GM23248 (cell line): ENCODE measurements around the gene RARG. TPM values are rescaled to one million over a fixed set of nuclear protein-coding genes. Genes with fewer than 3 reads are reported as not detected.

Experiments
- DNase-seq: peaks from one replicate; pipeline ENCODE4 v3.0.0-alpha.2; 2015
- H2AFZ ChIP-seq: fragments of 200-600 bp; sonication (generic); 2 replicates; pipeline ENCODE4 v1.6.1; 2016; ENCODE audit warnings: antibody characterized with exemption
- H3F3A ChIP-seq: fragments of 200-600 bp; sonication (generic); 2 replicates; pipeline ENCODE4 v1.6.1; 2016; ENCODE audit warnings: mild to moderate bottlenecking, antibody characterized with exemption, mixed run types; ENCODE audit not compliant: insufficient read depth
- H3K27ac ChIP-seq: fragments of 200-600 bp; sonication (generic); 2 replicates; pipeline ENCODE4 v1.5.1; 2016; ENCODE audit warnings: mild to moderate bottlenecking
- H3K27me3 ChIP-seq: fragments of 200-600 bp; sonication (generic); replicated peaks from 2 replicates; pipeline ENCODE4 v1.6.1; 2016; ENCODE audit warnings: mild to moderate bottlenecking; ENCODE audit not compliant: insufficient read depth
- H3K36me3 ChIP-seq: fragments of 200-600 bp; sonication (generic); 2 replicates; pipeline ENCODE4 v1.6.1; 2016; ENCODE audit warnings: low read depth, mild to moderate bottlenecking
- H3K4me1 ChIP-seq: fragments of 200-600 bp; sonication (generic); 2 replicates; pipeline ENCODE4 v1.6.1; 2016; ENCODE audit warnings: mild to moderate bottlenecking; ENCODE audit not compliant: insufficient read depth
- H3K4me2 ChIP-seq: fragments of 200-600 bp; sonication (generic); one replicate; pipeline ENCODE4 v1.6.1; 2016; ENCODE audit warnings: mild to moderate bottlenecking; ENCODE audit not compliant: unreplicated experiment
- H3K4me3 ChIP-seq: fragments of 200-600 bp; sonication (generic); 2 replicates; pipeline ENCODE4 v1.5.1; 2016; ENCODE audit warnings: mild to moderate bottlenecking
- H3K79me2 ChIP-seq: fragments of 200-600 bp; sonication (generic); 2 replicates; pipeline ENCODE4 v1.6.1; 2016; ENCODE audit warnings: mild to moderate bottlenecking; ENCODE audit not compliant: insufficient read depth
- H3K9ac ChIP-seq: fragments of 200-600 bp; sonication (generic); 2 replicates; pipeline ENCODE4 v1.6.1; 2016; ENCODE audit warnings: mild to moderate bottlenecking
- H3K9me2 ChIP-seq: fragments of 200-600 bp; sonication (generic); 2 replicates; pipeline ENCODE4 v1.6.1; 2016; ENCODE audit warnings: mixed run types, mild to moderate bottlenecking, moderate library complexity; ENCODE audit not compliant: insufficient read depth
- H3K9me3 ChIP-seq: fragments of 200-600 bp; sonication (generic); one replicate; pipeline ENCODE4 v1.6.1; 2017; ENCODE audit warnings: low read depth
- H4K20me1 ChIP-seq: fragments of 200-600 bp; sonication (generic); 2 replicates; pipeline ENCODE4 v1.6.0; 2016; ENCODE audit not compliant: insufficient read depth
- EZH2 ChIP-seq: fragments of 200-600 bp; sonication (generic); IDR thresholded peaks from 2 replicates; pipeline ENCODE4 v1.6.1; 2018; ENCODE audit warnings: antibody characterized with exemption, mild to moderate bottlenecking; ENCODE audit not compliant: insufficient read depth, poor library complexity, severe bottlenecking
- EZH2phosphoT487 ChIP-seq: fragments of 200-600 bp; sonication (generic); IDR thresholded peaks from 2 replicates; pipeline ENCODE4 v1.6.1; 2018; ENCODE audit warnings: antibody characterized with exemption, moderate library complexity, mild to moderate bottlenecking, low read depth; ENCODE audit not compliant: insufficient read depth
- WGBS, 2 experiments: methylation state at CpG; one replicate each; pipeline ENCODE4 v1.1.6; 2015 to 2017; ENCODE audit warnings: low lambda C conversion rate in 2 of 2, low coverage in 1 of 2; ENCODE audit errors: missing lambda C conversion rate in 2 of 2; 5-methylcytosine and 5-hydroxymethylcytosine counted together
- in situ Hi-C: fragments of 300-500 bp; cut with MboI; formaldehyde crosslinking; loops from 2 replicates; pipeline ENCODE4 v1.15.0; 2020
- polyA plus RNA-seq: library from polyadenylated mRNA; unstranded; fragments of >200 nt; fragmentation: Nextera tagmentation; extraction: Ambion mirVana; gene quantifications from 2 replicates; pipeline ENCODE4 v1.2.1, GENCODE V29; 2016
- total RNA-seq: library from RNA; depleted of rRNA; stranded (reverse); fragments of >200 nt; shearing (Covaris generic); gene quantifications from 2 replicates; pipeline ENCODE4 v1.2.3, GENCODE V29; 2014

RARG gene
- total and polyA plus RNA-seq, 2 experiments from 2014 or later, result 75.3 to 116 TPM

- H3F3A ChIP-seq, result peaks cover 57% of the 10 kb centered on the region
- peak; percentile 98 for DNase-seq
- peak overlapping the region; percentile 99 for H3K27ac ChIP-seq
- 1% methylated on average over 17 to 42 of the region's 42 CpGs for WGBS, 2 experiments
- no peaks in the 10 kb centered on the region for H3K9me3 ChIP-seq
- H2AFZ ChIP-seq, result 0 out of 2 replicates have a peak overlapping the region, but pooled peaks have one; percentile 9
- in situ Hi-C loops, result no loop called here
- no peaks in the 10 kb centered on the region for H3K27me3 ChIP-seq
- H3K4me1 ChIP-seq, result peaks cover 65% of the 10 kb centered on the region
- TF ChIP-seq EZH2 (no peak), EZH2phosphoT487 (no peak)
- no peaks in the 10 kb centered on the region for H3K9me2 ChIP-seq
- H3K36me3 ChIP-seq, result no peaks in the 10 kb centered on the region
- peak overlapping the region; percentile 84 for H3K4me2 ChIP-seq
- H3K79me2 ChIP-seq, result peaks cover 38% of the 10 kb centered on the region
- H3K9ac ChIP-seq, result peak overlapping the region; percentile 88
- peak overlapping the region; percentile 87 for H3K4me3 ChIP-seq
- no peaks in the 10 kb centered on the region for H4K20me1 ChIP-seq
These were observed 11.3 kb downstream of the RARG start for GRCh38 chr12:53220694-53221202.

- H3K27ac ChIP-seq, result peak overlapping the region; percentile 99
- 0 out of 2 replicates have a peak overlapping the region, but pooled peaks have one; percentile 9 for H2AFZ ChIP-seq
- no peaks in the 10 kb centered on the region for H3K27me3 ChIP-seq
- DNase-seq, result peak; percentile 97
- no peaks in the 10 kb centered on the region for H4K20me1 ChIP-seq
- peaks cover 44% of the 10 kb centered on the region for H3K79me2 ChIP-seq
- peaks cover 62% of the 10 kb centered on the region for H3K4me1 ChIP-seq
- H3K9ac ChIP-seq, result peak overlapping the region; percentile 87
- no peaks in the 10 kb centered on the region for H3K9me2 ChIP-seq
- no peaks in the 10 kb centered on the region for H3K36me3 ChIP-seq
- peaks cover 50% of the 10 kb centered on the region for H3F3A ChIP-seq
- H3K9me3 ChIP-seq, result no peaks in the 10 kb centered on the region
- TF ChIP-seq EZH2phosphoT487 (no peak), EZH2 (no peak)
- peak overlapping the region; percentile 83 for H3K4me2 ChIP-seq
- peak overlapping the region; percentile 87 for H3K4me3 ChIP-seq
- WGBS, 2 experiments, result 1 to 2% methylated on average over 43 to 51 of the region's 53 CpGs
- in situ Hi-C loops, result loop anchor here (10.0 kb wide), 1 partner anchor 65 kb away; no protein-coding TSS in a partner anchor
These were observed 11.9 kb downstream of the RARG start for GRCh38 chr12:53219956-53220693.

- H3K27ac ChIP-seq, result peak overlapping the region; percentile 99
- in situ Hi-C loops, result loop anchor here (10.0 kb wide), 1 partner anchor 65 kb away; no protein-coding TSS in a partner anchor
- peaks cover 51% of the 10 kb centered on the region for H3K79me2 ChIP-seq
- peak overlapping the region; percentile 87 for H3K4me3 ChIP-seq
- H2AFZ ChIP-seq, result no peak overlapping the region
- H3K27me3 ChIP-seq, result no peaks in the 10 kb centered on the region
- peaks cover 47% of the 10 kb centered on the region for H3F3A ChIP-seq
- TF ChIP-seq EZH2, result no peak
- TF ChIP-seq EZH2phosphoT487, result no peak
- H3K4me2 ChIP-seq, result peak overlapping the region; percentile 83
- no peaks in the 10 kb centered on the region for H3K9me2 ChIP-seq
- H3K36me3 ChIP-seq, result peaks cover 3% of the 10 kb centered on the region; the same call in 1 of the 2 replicates
- H3K9ac ChIP-seq, result peak overlapping the region; percentile 87
- 1 to 2% methylated on average over 27 of the region's 27 CpGs for WGBS, 2 experiments
- DNase-seq, result peak; percentile 84
- H3K9me3 ChIP-seq, result no peaks in the 10 kb centered on the region
- no peaks in the 10 kb centered on the region for H4K20me1 ChIP-seq
- peaks cover 57% of the 10 kb centered on the region for H3K4me1 ChIP-seq
These were observed 12.6 kb downstream of the RARG start for GRCh38 chr12:53219292-53219955.

GRCh38 chr12:53218551-53219291 is 13.3 kb downstream of the RARG start:
- no peak overlapping the region for H2AFZ ChIP-seq
- in situ Hi-C loops, result loop anchor here (10.0 kb wide), 1 partner anchor 66 kb away; no protein-coding TSS in a partner anchor
- H3K9me2 ChIP-seq, result no peaks in the 10 kb centered on the region
- H3K36me3 ChIP-seq, result peaks cover 10% of the 10 kb centered on the region; the same call in 1 of the 2 replicates
- H3K27me3 ChIP-seq, result no peaks in the 10 kb centered on the region
- H3K4me3 ChIP-seq, result peak overlapping the region; percentile 87
- H3K4me1 ChIP-seq, result peaks cover 50% of the 10 kb centered on the region
- 1% methylated on average over 14 to 30 of the region's 30 CpGs for WGBS, 2 experiments
- H3K4me2 ChIP-seq, result peak overlapping the region; percentile 83
- peak overlapping the region; percentile 87 for H3K9ac ChIP-seq
- peaks cover 47% of the 10 kb centered on the region for H3F3A ChIP-seq
- H3K79me2 ChIP-seq, result peaks cover 58% of the 10 kb centered on the region
- no peaks in the 10 kb centered on the region for H3K9me3 ChIP-seq
- DNase-seq, result peak; percentile 69
- TF ChIP-seq EZH2phosphoT487 (no peak), EZH2 (no peak)
- no peaks in the 10 kb centered on the region for H4K20me1 ChIP-seq
- peak overlapping the region; percentile 99 for H3K27ac ChIP-seq
